BJ (cell line): Measurements from ENCODE around the gene KIF26B. TPM values are rescaled to one million over a fixed set of nuclear protein-coding genes. Genes with fewer than 3 reads are reported as not detected.

Experiments used
- CTCF ChIA-PET: fragments of 350-600 bp; formaldehyde crosslinking; extraction: SDS; loops from one replicate; lab custom pipeline; 2021; ENCODE audit warnings: antibody characterized with exemption, inconsistent platforms; lab: Yijun Ruan, JAX
- POLR2A ChIA-PET: fragments of 300-600 bp; sonication (Branson Sonifier 250); formaldehyde crosslinking; extraction: SDS; loops from one replicate; lab custom pipeline; 2021; ENCODE audit warnings: antibody characterized with exemption; lab: Charles Lee
- DNase-seq: peaks from one replicate; pipeline ENCODE4 v3.0.0-alpha.2; 2011; ENCODE audit warnings: low read depth
- H3K27me3 ChIP-seq: 2 replicates; pipeline ENCODE4 v1.6.0; 2011; ENCODE audit warnings: low read length; ENCODE audit not compliant: control insufficient read depth, insufficient read depth
- H3K36me3 ChIP-seq: 2 replicates; pipeline ENCODE4 v1.5.1; 2011; ENCODE audit warnings: low read length; ENCODE audit not compliant: control insufficient read depth, insufficient read depth
- H3K4me3 ChIP-seq: 2 replicates; pipeline ENCODE4 v1.5.1; 2011; ENCODE audit warnings: low read depth, mild to moderate bottlenecking, control low read depth, low read length
- polyA plus RNA-seq: library from polyadenylated mRNA; depleted of rRNA; stranded (reverse); fragments of >200 nt; gene quantifications from 2 replicates; pipeline ENCODE4 v1.2.3, GENCODE V29; 2011
- TF ChIP-seq, protein P1 (sequence below): IDR thresholded peaks from 2 replicates; pipeline ENCODE4 v1.5.1; 2011; ENCODE audit warnings: low read depth, mild to moderate bottlenecking, control low read depth, inconsistent platforms, low read length, moderate library complexity; ENCODE audit not compliant: insufficient read depth

KIF26B gene
- polyA plus RNA-seq, 1 experiment: 2.8 TPM

DNA sequence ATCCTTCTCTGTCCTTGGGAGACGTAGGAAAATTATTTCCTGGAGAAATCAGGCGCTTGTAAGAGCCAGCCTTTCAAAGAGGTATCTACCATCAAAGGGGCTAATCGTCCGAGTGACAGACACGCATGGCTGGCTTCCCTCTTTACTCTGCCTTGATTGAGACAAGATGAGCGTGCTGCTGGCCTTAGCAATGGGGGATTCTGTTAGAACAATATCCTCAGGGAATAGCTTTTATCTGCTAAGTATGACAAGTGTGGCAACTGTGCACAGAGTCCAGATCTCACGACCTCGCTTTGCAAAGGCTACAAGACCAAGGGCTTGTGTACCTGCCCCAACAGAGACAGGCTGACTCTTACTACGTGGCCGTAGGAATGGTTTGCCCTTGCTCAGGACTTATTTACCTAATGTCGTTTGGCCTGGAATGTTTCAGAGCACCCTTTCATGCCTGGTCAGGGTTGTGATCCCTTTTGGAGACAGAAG is 417.1 kb downstream of the KIF26B start:
- Histone ChIP-seq H3K36me3 (no peaks in the 10 kb centered on the region), H3K27me3 (no peaks in the 10 kb centered on the region), H3K4me3 (no peak overlapping the region)
- TF ChIP-seq, protein P1, sequence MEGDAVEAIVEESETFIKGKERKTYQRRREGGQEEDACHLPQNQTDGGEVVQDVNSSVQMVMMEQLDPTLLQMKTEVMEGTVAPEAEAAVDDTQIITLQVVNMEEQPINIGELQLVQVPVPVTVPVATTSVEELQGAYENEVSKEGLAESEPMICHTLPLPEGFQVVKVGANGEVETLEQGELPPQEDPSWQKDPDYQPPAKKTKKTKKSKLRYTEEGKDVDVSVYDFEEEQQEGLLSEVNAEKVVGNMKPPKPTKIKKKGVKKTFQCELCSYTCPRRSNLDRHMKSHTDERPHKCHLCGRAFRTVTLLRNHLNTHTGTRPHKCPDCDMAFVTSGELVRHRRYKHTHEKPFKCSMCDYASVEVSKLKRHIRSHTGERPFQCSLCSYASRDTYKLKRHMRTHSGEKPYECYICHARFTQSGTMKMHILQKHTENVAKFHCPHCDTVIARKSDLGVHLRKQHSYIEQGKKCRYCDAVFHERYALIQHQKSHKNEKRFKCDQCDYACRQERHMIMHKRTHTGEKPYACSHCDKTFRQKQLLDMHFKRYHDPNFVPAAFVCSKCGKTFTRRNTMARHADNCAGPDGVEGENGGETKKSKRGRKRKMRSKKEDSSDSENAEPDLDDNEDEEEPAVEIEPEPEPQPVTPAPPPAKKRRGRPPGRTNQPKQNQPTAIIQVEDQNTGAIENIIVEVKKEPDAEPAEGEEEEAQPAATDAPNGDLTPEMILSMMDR: no peak
- POLR2A ChIA-PET: no interaction called here
- CTCF ChIA-PET: no interaction called here
- DNase-seq: no peak

DNA sequence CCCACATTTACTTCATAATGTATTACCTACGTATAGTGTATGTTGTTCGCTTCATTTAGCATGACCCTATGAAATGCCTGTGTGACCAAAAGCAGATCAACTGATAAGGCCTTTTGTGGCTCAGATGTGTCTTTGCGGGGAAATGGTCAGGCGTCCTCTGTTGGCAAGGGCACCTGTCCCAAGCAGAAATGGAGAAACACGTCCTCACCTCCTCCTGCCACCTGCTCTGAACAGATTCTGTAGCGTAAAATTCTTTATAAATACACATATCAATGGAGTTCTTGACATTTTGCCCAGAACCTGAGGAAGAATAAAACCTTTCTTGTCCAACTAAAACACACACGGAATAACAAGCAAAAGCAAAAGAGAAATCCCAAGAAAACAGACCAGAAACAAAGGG is 417.9 kb downstream of the KIF26B start:
- DNase-seq: no peak

DNA sequence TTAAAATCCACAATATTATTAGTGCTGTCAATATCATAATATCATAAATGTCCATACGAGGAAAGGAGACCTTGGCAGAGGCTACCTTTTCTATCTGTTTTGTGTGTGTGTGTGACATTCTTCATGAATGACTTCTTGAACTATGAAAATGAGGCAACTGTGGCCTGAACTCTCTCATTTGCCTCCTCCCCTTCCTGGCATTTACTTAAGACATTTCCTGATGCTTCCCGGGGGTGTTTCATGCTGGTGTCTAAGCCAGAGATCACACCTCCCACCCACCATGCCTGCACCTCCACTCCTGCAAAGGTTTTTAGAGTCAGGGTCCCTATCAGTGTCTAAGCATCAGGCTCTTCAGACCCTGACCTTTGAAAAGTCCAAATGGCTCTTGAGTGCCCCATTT is 420.9 kb downstream of the KIF26B start:
- Histone ChIP-seq H3K36me3 (no peaks in the 10 kb centered on the region), H3K4me3 (no peak overlapping the region), H3K27me3 (no peaks in the 10 kb centered on the region)
- DNase-seq: no peak
- TF ChIP-seq, protein P1: no peak
- ChIA-PET POLR2A (no interaction called here), CTCF (interaction anchor here (1.2 to 1.9 kb wide), 2 partner anchors 8 to 10 kb away, joined by 4 to 5 read pairs; no protein-coding TSS in a partner anchor)

More for the DNA sequence above, 417.9 kb downstream of the KIF26B start:
- no peaks in the 10 kb centered on the region for H3K36me3 ChIP-seq
- H3K4me3 ChIP-seq: no peak overlapping the region
- ChIA-PET CTCF (no interaction called here), POLR2A (no interaction called here)
- TF ChIP-seq, protein P1: no peak
- no peaks in the 10 kb centered on the region for H3K27me3 ChIP-seq

DNA sequence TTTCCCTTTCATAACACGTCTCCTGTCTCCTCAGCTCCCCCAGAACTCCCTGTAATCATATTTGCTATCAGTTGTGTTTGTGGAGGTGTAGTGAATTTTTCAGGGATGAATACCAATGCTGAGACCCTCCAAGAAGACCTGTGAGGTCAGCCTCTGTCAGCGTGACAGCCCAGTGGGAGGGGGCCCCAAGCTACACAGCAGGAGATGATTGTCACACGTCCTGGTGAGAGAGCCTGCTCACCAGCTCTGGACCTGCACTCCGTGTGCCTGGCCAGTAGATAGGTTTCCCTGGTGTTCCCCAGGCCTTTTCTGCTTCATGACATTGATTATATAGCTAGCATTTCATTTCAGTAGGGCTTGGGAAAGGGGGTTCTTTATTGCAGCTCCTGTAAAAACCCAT is 421.5 kb downstream of the KIF26B start:
- Histone ChIP-seq H3K4me3 (no peak overlapping the region), H3K36me3 (no peaks in the 10 kb centered on the region), H3K27me3 (no peaks in the 10 kb centered on the region)
- ChIA-PET CTCF (interaction anchor here (1.2 to 1.9 kb wide), 2 partner anchors 8 to 9 kb away, joined by 4 to 5 read pairs; no protein-coding TSS in a partner anchor), POLR2A (no interaction called here)
- TF ChIP-seq, protein P1: no peak
- DNase-seq: no peak

DNA sequence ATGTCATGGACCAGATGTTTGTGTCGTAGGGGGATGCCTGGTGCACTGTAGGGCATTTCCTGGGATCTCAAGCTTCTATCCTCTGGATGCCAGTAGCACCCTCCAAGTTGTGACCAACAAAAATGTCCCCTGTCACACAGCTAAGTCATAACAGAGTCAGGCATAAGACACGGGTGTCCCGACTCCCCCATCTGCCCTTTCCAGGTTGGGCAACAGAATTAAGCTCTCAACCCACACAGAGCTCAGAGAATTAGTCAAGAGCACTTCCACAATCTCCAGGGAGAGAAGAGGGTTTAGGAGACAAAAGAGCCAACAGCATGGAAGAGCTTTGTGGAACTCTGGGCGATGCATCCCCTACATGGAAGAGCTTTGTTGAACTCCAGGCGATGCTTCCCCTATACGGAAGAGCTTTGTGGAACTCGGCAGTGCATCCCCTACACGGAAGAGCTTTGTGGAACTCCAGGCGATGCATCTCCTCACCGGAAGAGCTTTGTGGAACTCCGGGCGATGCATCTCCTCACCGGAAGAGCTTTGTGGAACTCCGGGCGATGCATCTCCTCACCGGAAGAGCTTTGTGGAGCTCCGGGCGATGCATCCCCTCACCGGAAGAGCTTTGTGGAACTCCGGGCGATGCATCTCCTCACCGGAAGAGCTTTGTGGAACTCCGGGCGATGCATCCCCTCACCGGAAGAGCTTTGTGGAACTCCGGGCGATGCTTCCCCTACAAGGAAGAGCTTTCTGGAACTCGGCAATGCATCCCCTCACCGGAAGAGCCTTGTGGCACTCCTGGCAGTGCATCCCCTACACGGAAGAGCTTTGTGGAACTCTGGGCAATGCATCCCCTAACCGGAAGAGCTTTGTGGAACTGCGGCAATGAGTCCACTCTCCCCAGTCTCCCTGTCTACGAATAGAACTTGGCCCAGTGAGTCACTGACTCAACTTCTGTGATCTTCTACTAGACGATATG is 422.7 kb downstream of the KIF26B start:
- ChIA-PET POLR2A (no interaction called here), CTCF (interaction anchor here (1.0 to 1.9 kb wide), 3 partner anchors 9 to 424 kb away, joined by 3 to 5 read pairs (median 4); no protein-coding TSS in a partner anchor)
- no peak overlapping the region for H3K4me3 ChIP-seq
- DNase-seq: no peak
- no peaks in the 10 kb centered on the region for H3K36me3 ChIP-seq
- TF ChIP-seq, protein P1: no peak
- no peaks in the 10 kb centered on the region for H3K27me3 ChIP-seq
